NK-92 (cell line): ENCODE data around the gene HPGD.

Experiments used
- DNase-seq: peaks from one replicate; lab custom pipeline; 2025; ENCODE audit not compliant: unreplicated experiment; lab: John Stamatoyannopoulos, UW

HPGD gene

GRCh38 chr4:174522183-174523024 is at the start of gene HPGD:
TSS of gene HPGD (minus strand) at chr4:174522488. CDS start at chr4:174522451, 37 bp downstream.
- no peak for DNase-seq

GRCh38 chr4:174564529-174564928 is 42.2 kb upstream of the HPGD start:
- no peak for DNase-seq

- DNase-seq: no peak
Observed at GRCh38 chr4:174563399-174563798, 41.1 kb upstream of the HPGD start.

GRCh38 chr4:174561560-174561959 is 39.3 kb upstream of the HPGD start:
- DNase-seq: no peak

GRCh38 chr4:174559894-174560293 is 37.6 kb upstream of the HPGD start:
- no peak for DNase-seq

- no peak for DNase-seq
Observed at GRCh38 chr4:174555789-174556630, 33.7 kb upstream of the HPGD start.

GRCh38 chr4:174554231-174554728 is 32.0 kb upstream of the HPGD start:
- no peak for DNase-seq

- DNase-seq: no peak
Observed at GRCh38 chr4:174553828-174554227, 31.5 kb upstream of the HPGD start.

GRCh38 chr4:174553031-174553430 is 30.7 kb upstream of the HPGD start:
- DNase-seq: no peak

- no peak for DNase-seq
Observed at GRCh38 chr4:174550541-174550940, 28.3 kb upstream of the HPGD start.

- DNase-seq: no peak
Observed at GRCh38 chr4:174549721-174550120, 27.4 kb upstream of the HPGD start.

- DNase-seq: no peak
Observed at GRCh38 chr4:174545268-174545667, 23.0 kb upstream of the HPGD start.

- DNase-seq: no peak
Observed at GRCh38 chr4:174544496-174544895, 22.2 kb upstream of the HPGD start.

GRCh38 chr4:174540175-174540574 is 17.9 kb upstream of the HPGD start:
- no peak for DNase-seq

- DNase-seq: no peak
Observed at GRCh38 chr4:174539571-174539970, 17.3 kb upstream of the HPGD start.

GRCh38 chr4:174538876-174539250 is 16.6 kb upstream of the HPGD start:
- DNase-seq: no peak

GRCh38 chr4:174538123-174538875 is 16.0 kb upstream of the HPGD start:
- DNase-seq: no peak

- no peak for DNase-seq
Observed at GRCh38 chr4:174537634-174538033, 15.3 kb upstream of the HPGD start.

GRCh38 chr4:174534461-174534860 is 12.2 kb upstream of the HPGD start:
- no peak for DNase-seq

- no peak for DNase-seq
Observed at GRCh38 chr4:174532445-174532844, 10.2 kb upstream of the HPGD start.

GRCh38 chr4:174531486-174531885 is 9.2 kb upstream of the HPGD start:
- DNase-seq: no peak
